SK-N-SH treated with all-trans-retinoic acid at 6 μM for 48 hours (cell line): Measurements from ENCODE around the gene DPH3.

Source experiments
- ATAC-seq: fragments of 200-7000 bp; cut with Tn5 transposase; 3 replicates; pipeline ENCODE4 v1.9.1; 2020; ENCODE audit warnings: mild to moderate bottlenecking, moderate library complexity
- ARNTL ChIP-seq: fragments of 450-650 bp; formaldehyde crosslinking; IDR thresholded peaks from 2 replicates; pipeline ENCODE4 v1.5.0; 2020; ENCODE audit warnings: low read depth, mild to moderate bottlenecking, moderate library complexity, borderline replicate concordance
- BACH2 ChIP-seq: fragments of 250-450 bp; sonication (Bioruptor Pico); IDR thresholded peaks from 2 replicates; pipeline ENCODE4 v1.9.0; 2021; ENCODE audit warnings: mild to moderate bottlenecking, borderline replicate concordance
- CSDC2 ChIP-seq: fragments of 250-450 bp; sonication (Bioruptor Pico); IDR thresholded peaks from 2 replicates; pipeline ENCODE4 v1.5.0; 2020; ENCODE audit warnings: mild to moderate bottlenecking, moderate library complexity
- ESRRG ChIP-seq: fragments of 250-450 bp; sonication (Bioruptor Pico); IDR thresholded peaks from 2 replicates; pipeline ENCODE4 v1.6.1; 2021; ENCODE audit warnings: mild to moderate bottlenecking
- GLIS3 ChIP-seq: fragments of 250-450 bp; sonication (Bioruptor Pico); IDR thresholded peaks from 2 replicates; pipeline ENCODE4 v1.5.0; 2020; ENCODE audit warnings: mild to moderate bottlenecking, moderate library complexity
- ISL1 ChIP-seq: fragments of 250-450 bp; sonication (Bioruptor Pico); IDR thresholded peaks from 2 replicates; pipeline ENCODE4 v2.1.2; 2022; ENCODE audit warnings: mild to moderate bottlenecking, moderate library complexity
- PATZ1 ChIP-seq: fragments of 250-450 bp; sonication (Bioruptor Pico); IDR thresholded peaks from 2 replicates; pipeline ENCODE4 v1.8.0; 2020; ENCODE audit warnings: mild to moderate bottlenecking, moderate library complexity, borderline replicate concordance
- POU6F1 ChIP-seq: fragments of 250-450 bp; sonication (Bioruptor Pico); IDR thresholded peaks from 2 replicates; pipeline ENCODE4 v1.8.0; 2021; ENCODE audit warnings: low read depth, mild to moderate bottlenecking, moderate library complexity, borderline replicate concordance
- PPARA ChIP-seq: fragments of 250-450 bp; sonication (Bioruptor Pico); IDR thresholded peaks from 2 replicates; pipeline ENCODE4 v1.5.0; 2020; ENCODE audit warnings: mild to moderate bottlenecking, borderline replicate concordance
- RARB ChIP-seq: fragments of 250-450 bp; sonication (Bioruptor Pico); IDR thresholded peaks from 2 replicates; pipeline ENCODE4 v1.8.0; 2021; ENCODE audit warnings: mild to moderate bottlenecking, moderate library complexity
- SNAI2 ChIP-seq: fragments of 250-450 bp; sonication (Bioruptor Pico); IDR thresholded peaks from 2 replicates; pipeline ENCODE4 v1.5.0; 2020; ENCODE audit warnings: mild to moderate bottlenecking, moderate library complexity
- TCF4 ChIP-seq: fragments of 250-450 bp; sonication (Bioruptor Pico); IDR thresholded peaks from 2 replicates; pipeline ENCODE4 v1.8.0; 2021; ENCODE audit warnings: mild to moderate bottlenecking, moderate library complexity, borderline replicate concordance
- TOX ChIP-seq: fragments of 250-450 bp; sonication (Bioruptor Pico); IDR thresholded peaks from 2 replicates; pipeline ENCODE4 v1.8.0; 2021; ENCODE audit warnings: mild to moderate bottlenecking, moderate library complexity, borderline replicate concordance
- ZC3H10 ChIP-seq: fragments of 250-450 bp; sonication (Bioruptor Pico); IDR thresholded peaks from 2 replicates; pipeline ENCODE4 v1.5.1; 2021; ENCODE audit warnings: mild to moderate bottlenecking, moderate library complexity
- ZFP3 ChIP-seq: fragments of 250-450 bp; sonication (Bioruptor Pico); IDR thresholded peaks from 2 replicates; pipeline ENCODE4 v1.5.0; 2020; ENCODE audit warnings: mild to moderate bottlenecking, moderate library complexity
- ZFP30 ChIP-seq: fragments of 450-650 bp; formaldehyde crosslinking; IDR thresholded peaks from 2 replicates; pipeline ENCODE4 v1.5.0; 2022; ENCODE audit warnings: mild to moderate bottlenecking, moderate library complexity
- ZNF565 ChIP-seq: fragments of 450-650 bp; formaldehyde crosslinking; conservative IDR thresholded peaks from 2 replicates; pipeline ENCODE4 v1.5.0; 2020; ENCODE audit warnings: low read depth, mild to moderate bottlenecking, moderate library complexity
- ZNF70 ChIP-seq: fragments of 450-650 bp; formaldehyde crosslinking; IDR thresholded peaks from 2 replicates; pipeline ENCODE4 v1.5.0; 2020; ENCODE audit warnings: mild to moderate bottlenecking, moderate library complexity
- ZNF8 ChIP-seq: fragments of 450-650 bp; formaldehyde crosslinking; IDR thresholded peaks from 2 replicates; pipeline ENCODE4 v1.5.0; 2020; ENCODE audit warnings: mild to moderate bottlenecking, moderate library complexity
- TF ChIP-seq, protein P1 (sequence below): fragments of 250-450 bp; sonication (Bioruptor Pico); IDR thresholded peaks from 2 replicates; pipeline ENCODE4 v1.5.0; 2020; ENCODE audit warnings: mild to moderate bottlenecking, moderate library complexity
- TF ChIP-seq, protein P2 (sequence below): fragments of 250-450 bp; sonication (Bioruptor Pico); IDR thresholded peaks from 2 replicates; pipeline ENCODE4 v1.5.1; 2020; ENCODE audit warnings: low read depth, mild to moderate bottlenecking, moderate library complexity
- TF ChIP-seq, protein P3 (sequence below): fragments of 250-450 bp; sonication (Bioruptor Pico); IDR thresholded peaks from 2 replicates; pipeline ENCODE4 v1.5.1; 2021; ENCODE audit warnings: mild to moderate bottlenecking, moderate library complexity

Gene DPH3

DNA sequence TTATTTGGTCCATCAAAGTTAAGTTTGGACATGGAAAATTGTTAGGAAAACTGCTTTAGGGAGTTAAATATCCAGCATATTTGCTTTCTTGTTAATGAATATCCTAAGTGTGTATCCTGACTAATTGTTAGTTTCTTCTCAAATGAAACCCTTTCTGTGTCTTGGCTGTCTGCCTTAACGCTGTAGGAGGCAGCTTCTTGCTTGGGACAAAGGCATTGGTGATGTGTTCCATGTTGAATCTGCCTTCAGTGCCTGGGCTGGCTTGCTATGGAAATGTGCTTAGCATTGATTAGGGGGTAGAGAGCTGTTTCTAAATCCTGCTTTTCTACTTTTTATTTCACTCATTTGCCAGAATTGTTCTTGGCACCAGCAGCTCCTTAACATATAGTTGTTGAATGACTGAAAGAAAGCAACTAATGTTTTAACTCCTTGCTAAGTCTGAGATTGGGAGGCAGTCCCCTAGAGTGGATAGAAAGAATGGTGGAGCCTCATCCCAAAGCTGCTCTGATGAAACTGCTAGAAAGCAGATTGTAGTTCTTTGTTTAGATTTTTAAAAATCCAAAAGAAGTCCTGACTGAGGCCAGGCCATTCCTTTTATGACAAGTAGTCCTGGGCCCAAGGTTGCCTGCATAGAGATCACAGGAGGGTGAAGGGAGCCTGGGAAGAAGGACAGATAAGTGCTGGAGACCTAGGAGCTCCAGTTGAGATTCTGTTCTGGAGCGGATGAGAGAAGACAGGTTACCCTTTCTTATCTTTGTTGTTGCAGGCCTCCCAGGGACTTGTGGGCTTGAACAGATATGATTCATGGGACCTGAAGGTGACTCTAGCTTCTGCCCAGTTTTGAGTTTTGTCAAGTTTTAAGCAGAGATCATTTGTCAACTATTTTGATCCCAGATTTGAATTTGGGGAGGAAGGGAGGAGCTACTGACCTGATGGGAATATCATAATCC is 39.6 kb upstream of the DPH3 start:
- ATAC-seq: no peak
- TF ChIP-seq ZNF70 (no peak), CSDC2 (CRISPR knock-in tag) (no peak), ARNTL (no peak), GLIS3 (CRISPR knock-in tag) (no peak), ZFP30 (CRISPR knock-in tag) (no peak), POU6F1 (no peak)

DNA sequence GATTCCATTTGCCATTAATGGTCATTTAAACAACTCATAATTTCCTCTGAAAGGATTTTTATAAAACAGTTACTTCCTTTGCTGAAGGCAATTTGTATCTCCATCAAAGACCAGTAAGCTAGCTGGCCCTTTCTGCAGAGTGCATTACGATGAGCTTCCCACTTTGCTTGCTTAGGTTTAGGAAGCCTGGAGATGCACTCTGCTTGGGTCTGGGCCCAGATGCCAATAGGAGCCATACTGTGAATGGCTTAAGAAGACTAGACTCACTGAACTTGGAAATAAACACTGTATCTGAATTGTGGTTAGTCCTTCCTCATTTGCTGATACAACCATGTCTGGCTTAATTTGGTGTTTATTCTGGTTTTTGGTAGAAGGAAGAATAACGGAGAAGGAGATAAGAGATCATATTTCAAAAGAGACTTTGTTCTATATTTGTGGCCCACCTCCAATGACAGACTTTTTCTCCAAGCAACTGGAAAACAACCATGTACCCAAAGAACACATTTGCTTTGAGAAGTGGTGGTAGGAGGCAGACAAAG is 38.4 kb upstream of the DPH3 start:
- no peak for TF ChIP-seq ZFP30 (CRISPR knock-in tag)
- no peak for TF ChIP-seq ISL1 (CRISPR knock-in tag)
- TF ChIP-seq, protein P1, sequence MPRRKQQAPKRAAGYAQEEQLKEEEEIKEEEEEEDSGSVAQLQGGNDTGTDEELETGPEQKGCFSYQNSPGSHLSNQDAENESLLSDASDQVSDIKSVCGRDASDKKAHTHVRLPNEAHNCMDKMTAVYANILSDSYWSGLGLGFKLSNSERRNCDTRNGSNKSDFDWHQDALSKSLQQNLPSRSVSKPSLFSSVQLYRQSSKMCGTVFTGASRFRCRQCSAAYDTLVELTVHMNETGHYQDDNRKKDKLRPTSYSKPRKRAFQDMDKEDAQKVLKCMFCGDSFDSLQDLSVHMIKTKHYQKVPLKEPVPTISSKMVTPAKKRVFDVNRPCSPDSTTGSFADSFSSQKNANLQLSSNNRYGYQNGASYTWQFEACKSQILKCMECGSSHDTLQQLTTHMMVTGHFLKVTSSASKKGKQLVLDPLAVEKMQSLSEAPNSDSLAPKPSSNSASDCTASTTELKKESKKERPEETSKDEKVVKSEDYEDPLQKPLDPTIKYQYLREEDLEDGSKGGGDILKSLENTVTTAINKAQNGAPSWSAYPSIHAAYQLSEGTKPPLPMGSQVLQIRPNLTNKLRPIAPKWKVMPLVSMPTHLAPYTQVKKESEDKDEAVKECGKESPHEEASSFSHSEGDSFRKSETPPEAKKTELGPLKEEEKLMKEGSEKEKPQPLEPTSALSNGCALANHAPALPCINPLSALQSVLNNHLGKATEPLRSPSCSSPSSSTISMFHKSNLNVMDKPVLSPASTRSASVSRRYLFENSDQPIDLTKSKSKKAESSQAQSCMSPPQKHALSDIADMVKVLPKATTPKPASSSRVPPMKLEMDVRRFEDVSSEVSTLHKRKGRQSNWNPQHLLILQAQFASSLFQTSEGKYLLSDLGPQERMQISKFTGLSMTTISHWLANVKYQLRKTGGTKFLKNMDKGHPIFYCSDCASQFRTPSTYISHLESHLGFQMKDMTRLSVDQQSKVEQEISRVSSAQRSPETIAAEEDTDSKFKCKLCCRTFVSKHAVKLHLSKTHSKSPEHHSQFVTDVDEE: no peak
- TF ChIP-seq ZNF8 (CRISPR knock-in tag): no peak
- TF ChIP-seq ESRRG (CRISPR knock-in tag): no peak
- no peak for TF ChIP-seq ARNTL
- no peak for TF ChIP-seq RARB (CRISPR knock-in tag)
- TF ChIP-seq ZNF565 (CRISPR knock-in tag): no peak
- no peak for TF ChIP-seq SNAI2 (CRISPR knock-in tag)
- no peak for TF ChIP-seq TOX (CRISPR knock-in tag)
- TF ChIP-seq PATZ1 (CRISPR knock-in tag): no peak
- TF ChIP-seq ZC3H10 (CRISPR knock-in tag): no peak
- TF ChIP-seq, protein P2, sequence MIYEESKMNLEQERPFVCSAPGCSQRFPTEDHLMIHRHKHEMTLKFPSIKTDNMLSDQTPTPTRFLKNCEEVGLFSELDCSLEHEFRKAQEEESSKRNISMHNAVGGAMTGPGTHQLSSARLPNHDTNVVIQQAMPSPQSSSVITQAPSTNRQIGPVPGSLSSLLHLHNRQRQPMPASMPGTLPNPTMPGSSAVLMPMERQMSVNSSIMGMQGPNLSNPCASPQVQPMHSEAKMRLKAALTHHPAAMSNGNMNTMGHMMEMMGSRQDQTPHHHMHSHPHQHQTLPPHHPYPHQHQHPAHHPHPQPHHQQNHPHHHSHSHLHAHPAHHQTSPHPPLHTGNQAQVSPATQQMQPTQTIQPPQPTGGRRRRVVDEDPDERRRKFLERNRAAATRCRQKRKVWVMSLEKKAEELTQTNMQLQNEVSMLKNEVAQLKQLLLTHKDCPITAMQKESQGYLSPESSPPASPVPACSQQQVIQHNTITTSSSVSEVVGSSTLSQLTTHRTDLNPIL (CRISPR knock-in tag): no peak
- TF ChIP-seq BACH2 (CRISPR knock-in tag): no peak
- TF ChIP-seq PPARA (CRISPR knock-in tag): no peak
- TF ChIP-seq, all 23 proteins: peak for 0
- ATAC-seq: no peak

GRCh38 chr3:16302082-16302631 is 37.4 kb upstream of the DPH3 start:
- no peak for ATAC-seq
- no peak for TF ChIP-seq ZNF565 (CRISPR knock-in tag)
- no peak for TF ChIP-seq CSDC2 (CRISPR knock-in tag)
- TF ChIP-seq BACH2 (CRISPR knock-in tag): no peak
- no peak for TF ChIP-seq ZFP3 (CRISPR knock-in tag)
- TF ChIP-seq RARB (CRISPR knock-in tag): no peak
- no peak for TF ChIP-seq ARNTL
- TF ChIP-seq SNAI2 (CRISPR knock-in tag): no peak
- no peak for TF ChIP-seq ISL1 (CRISPR knock-in tag)
- TF ChIP-seq, protein P2 (CRISPR knock-in tag): no peak
- no peak for TF ChIP-seq ZFP30 (CRISPR knock-in tag)
- no peak for TF ChIP-seq PPARA (CRISPR knock-in tag)
- no peak for TF ChIP-seq TOX (CRISPR knock-in tag)
- TF ChIP-seq, protein P1: no peak
- TF ChIP-seq, protein P3, sequence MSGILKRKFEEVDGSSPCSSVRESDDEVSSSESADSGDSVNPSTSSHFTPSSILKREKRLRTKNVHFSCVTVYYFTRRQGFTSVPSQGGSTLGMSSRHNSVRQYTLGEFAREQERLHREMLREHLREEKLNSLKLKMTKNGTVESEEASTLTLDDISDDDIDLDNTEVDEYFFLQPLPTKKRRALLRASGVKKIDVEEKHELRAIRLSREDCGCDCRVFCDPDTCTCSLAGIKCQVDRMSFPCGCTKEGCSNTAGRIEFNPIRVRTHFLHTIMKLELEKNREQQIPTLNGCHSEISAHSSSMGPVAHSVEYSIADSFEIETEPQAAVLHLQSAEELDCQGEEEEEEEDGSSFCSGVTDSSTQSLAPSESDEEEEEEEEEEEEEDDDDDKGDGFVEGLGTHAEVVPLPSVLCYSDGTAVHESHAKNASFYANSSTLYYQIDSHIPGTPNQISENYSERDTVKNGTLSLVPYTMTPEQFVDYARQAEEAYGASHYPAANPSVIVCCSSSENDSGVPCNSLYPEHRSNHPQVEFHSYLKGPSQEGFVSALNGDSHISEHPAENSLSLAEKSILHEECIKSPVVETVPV (CRISPR knock-in tag): no peak
- TF ChIP-seq TCF4 (CRISPR knock-in tag): no peak
